ENCODE data around the gene TRIP13.

The TRIP13 gene

GRCh38 chr5:855771-856530, 36.7 kb upstream of the TRIP13 start:
- DNase-seq = no peak

GRCh38 chr5:856531-857425, 35.9 kb upstream of the TRIP13 start:
- DNase-seq = no peak

GRCh38 chr5:858726-859125, 34.0 kb upstream of the TRIP13 start:
- DNase-seq = no peak

- no peak for DNase-seq
Measured at GRCh38 chr5:859391-859790, 33.3 kb upstream of the TRIP13 start.

GRCh38 chr5:859798-860296, 32.8 kb upstream of the TRIP13 start:
- DNase-seq = no peak

- no peak for DNase-seq
Measured at GRCh38 chr5:860506-861150, 32.1 kb upstream of the TRIP13 start.

GRCh38 chr5:861442-862366, 31.0 kb upstream of the TRIP13 start:
- no peak for DNase-seq

- no peak for DNase-seq
Measured at GRCh38 chr5:862367-863243, 30.1 kb upstream of the TRIP13 start.

- DNase-seq = no peak
Measured at GRCh38 chr5:863244-863805, 29.4 kb upstream of the TRIP13 start.

- no peak for DNase-seq
Measured at GRCh38 chr5:864492-865167, 28.1 kb upstream of the TRIP13 start.

GRCh38 chr5:865168-865521, 27.5 kb upstream of the TRIP13 start:
- DNase-seq = no peak

- DNase-seq = no peak
Measured at GRCh38 chr5:865771-866170, 26.9 kb upstream of the TRIP13 start.

- DNase-seq = no peak
Measured at GRCh38 chr5:867300-867870, 25.3 kb upstream of the TRIP13 start.

GRCh38 chr5:868428-869135, 24.1 kb upstream of the TRIP13 start:
- no peak for DNase-seq

GRCh38 chr5:870956-871355, 21.7 kb upstream of the TRIP13 start:
- no peak for DNase-seq

- DNase-seq = no peak
Measured at GRCh38 chr5:871596-872298, 20.9 kb upstream of the TRIP13 start.

- no peak for DNase-seq
Measured at GRCh38 chr5:872301-872700, 20.4 kb upstream of the TRIP13 start.

GRCh38 chr5:873328-873727, 19.4 kb upstream of the TRIP13 start:
- DNase-seq = no peak

GRCh38 chr5:875931-876330, 16.8 kb upstream of the TRIP13 start:
- DNase-seq = no peak

Data from kidney glomerular epithelial cell (primary cell).